ENCODE data around the gene SREBF1.

DNA sequence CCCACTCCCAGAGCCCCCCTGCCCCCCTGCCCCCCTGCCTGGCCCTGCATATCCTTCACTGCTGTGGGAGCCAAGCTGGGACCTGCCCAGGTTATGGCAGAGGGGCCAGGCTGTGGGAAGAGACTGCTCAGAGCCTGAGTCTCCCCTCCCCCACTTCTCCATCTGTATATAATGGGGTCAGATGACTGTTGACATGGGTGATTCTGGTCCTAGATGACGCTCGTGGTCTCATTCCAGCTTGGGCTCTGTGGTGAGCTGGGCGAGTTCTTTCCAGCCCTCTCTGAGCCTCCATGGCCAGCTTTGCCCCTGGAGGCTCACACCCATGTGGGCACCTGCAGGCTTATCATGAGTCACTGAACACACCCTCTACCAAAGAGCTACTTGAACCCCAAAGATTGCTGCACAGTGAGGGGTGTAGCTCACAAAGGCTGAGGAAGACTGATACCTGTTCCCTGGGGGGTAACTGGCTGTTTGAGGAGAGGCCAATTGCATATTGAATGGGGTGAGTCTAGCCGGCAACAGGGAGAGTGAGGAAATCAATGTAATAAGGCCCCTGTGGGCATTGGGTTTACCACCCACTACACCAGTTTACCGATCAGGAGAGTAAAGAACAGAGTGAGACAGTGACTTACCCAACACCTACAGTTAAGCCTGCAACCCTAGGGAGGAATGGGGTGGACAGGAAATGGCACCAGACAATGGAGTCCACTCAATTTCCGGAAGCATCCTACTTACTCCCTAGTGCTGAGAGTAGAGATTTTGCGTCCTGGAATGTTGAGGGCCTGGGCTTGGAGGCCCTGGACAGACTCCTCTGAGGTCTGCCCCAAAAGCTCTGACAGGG, 4.2 kb upstream of the SREBF1 start:
- TF ChIP-seq, protein P1, sequence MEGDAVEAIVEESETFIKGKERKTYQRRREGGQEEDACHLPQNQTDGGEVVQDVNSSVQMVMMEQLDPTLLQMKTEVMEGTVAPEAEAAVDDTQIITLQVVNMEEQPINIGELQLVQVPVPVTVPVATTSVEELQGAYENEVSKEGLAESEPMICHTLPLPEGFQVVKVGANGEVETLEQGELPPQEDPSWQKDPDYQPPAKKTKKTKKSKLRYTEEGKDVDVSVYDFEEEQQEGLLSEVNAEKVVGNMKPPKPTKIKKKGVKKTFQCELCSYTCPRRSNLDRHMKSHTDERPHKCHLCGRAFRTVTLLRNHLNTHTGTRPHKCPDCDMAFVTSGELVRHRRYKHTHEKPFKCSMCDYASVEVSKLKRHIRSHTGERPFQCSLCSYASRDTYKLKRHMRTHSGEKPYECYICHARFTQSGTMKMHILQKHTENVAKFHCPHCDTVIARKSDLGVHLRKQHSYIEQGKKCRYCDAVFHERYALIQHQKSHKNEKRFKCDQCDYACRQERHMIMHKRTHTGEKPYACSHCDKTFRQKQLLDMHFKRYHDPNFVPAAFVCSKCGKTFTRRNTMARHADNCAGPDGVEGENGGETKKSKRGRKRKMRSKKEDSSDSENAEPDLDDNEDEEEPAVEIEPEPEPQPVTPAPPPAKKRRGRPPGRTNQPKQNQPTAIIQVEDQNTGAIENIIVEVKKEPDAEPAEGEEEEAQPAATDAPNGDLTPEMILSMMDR (IDR thresholded peaks at IDR 0.05; ENCODE audit: borderline replicate concordance, extremely low read depth, low read length, poor library complexity, severe bottlenecking) = no peak
- no peak for TF ChIP-seq EZH2 (IDR thresholded peaks at IDR 0.05; ENCODE audit: borderline replicate concordance, low read depth, low read length, severe bottlenecking)
